HPDE6-E6E7 (cell line): ENCODE results near the gene PRDM1.

Experiments
- DNase-seq: peaks from one replicate; pipeline ENCODE4 v3.0.0; 2011; ENCODE audit warnings: missing footprints; ENCODE audit errors: extremely low spot score

Gene PRDM1

GRCh38 chr6:106116125-106116832 is 30.1 kb downstream of the PRDM1 start:
- DNase-seq: no peak

GRCh38 chr6:106117579-106117978 is 31.4 kb downstream of the PRDM1 start:
- DNase-seq: no peak

GRCh38 chr6:106118835-106119431 is 32.8 kb downstream of the PRDM1 start:
- DNase-seq: no peak

GRCh38 chr6:106119546-106119945 is 33.4 kb downstream of the PRDM1 start:
- DNase-seq: no peak

GRCh38 chr6:106120006-106120405 is 33.9 kb downstream of the PRDM1 start:
- DNase-seq: no peak

GRCh38 chr6:106120406-106120805 is 34.3 kb downstream of the PRDM1 start:
- no peak for DNase-seq

- no peak for DNase-seq
Measured at GRCh38 chr6:106122306-106122918, 36.3 kb downstream of the PRDM1 start.

GRCh38 chr6:106122938-106123656 is 37.0 kb downstream of the PRDM1 start:
- DNase-seq: no peak

- DNase-seq: no peak
Measured at GRCh38 chr6:106124015-106124414, 37.9 kb downstream of the PRDM1 start.

GRCh38 chr6:106124437-106125430 is 38.6 kb downstream of the PRDM1 start:
- DNase-seq: no peak

- no peak for DNase-seq
Measured at GRCh38 chr6:106125925-106126435, 39.8 kb downstream of the PRDM1 start.

- no peak for DNase-seq
Measured at GRCh38 chr6:106126482-106126881, 40.3 kb downstream of the PRDM1 start.

GRCh38 chr6:106128981-106129781 is 43.0 kb downstream of the PRDM1 start:
- DNase-seq: no peak

- no peak for DNase-seq
Measured at GRCh38 chr6:106132153-106132698, 46.1 kb downstream of the PRDM1 start.

GRCh38 chr6:106133040-106133439 is 46.9 kb downstream of the PRDM1 start:
- DNase-seq: no peak

- DNase-seq: peak; percentile 64
Measured at GRCh38 chr6:106134087-106134770, 48.1 kb downstream of the PRDM1 start.

GRCh38 chr6:106134906-106135634 is 48.9 kb downstream of the PRDM1 start:
- DNase-seq: peak; percentile 35

GRCh38 chr6:106135911-106136571 is 49.9 kb downstream of the PRDM1 start:
- no peak for DNase-seq
